SK-N-SH treated with all-trans-retinoic acid at 6 μM for 48 hours (cell line): Measurements from ENCODE around the gene ASB13.

Experiments
- ATAC-seq: fragments of 200-7000 bp; cut with Tn5 transposase; 3 replicates; pipeline ENCODE4 v1.9.1; 2020; ENCODE audit warnings: mild to moderate bottlenecking, moderate library complexity
- ARNTL ChIP-seq: fragments of 450-650 bp; formaldehyde crosslinking; IDR thresholded peaks from 2 replicates; pipeline ENCODE4 v1.5.0; 2020; ENCODE audit warnings: low read depth, mild to moderate bottlenecking, moderate library complexity, borderline replicate concordance
- CREB5 ChIP-seq: fragments of 250-450 bp; sonication (Bioruptor Pico); IDR thresholded peaks from 2 replicates; pipeline ENCODE4 v1.5.1; 2020; ENCODE audit warnings: low read depth, mild to moderate bottlenecking, moderate library complexity
- CSDC2 ChIP-seq: fragments of 250-450 bp; sonication (Bioruptor Pico); IDR thresholded peaks from 2 replicates; pipeline ENCODE4 v1.5.0; 2020; ENCODE audit warnings: mild to moderate bottlenecking, moderate library complexity
- CSRNP3 ChIP-seq: fragments of 250-450 bp; sonication (Bioruptor Pico); IDR thresholded peaks from 2 replicates; pipeline ENCODE4 v1.5.1; 2021; ENCODE audit warnings: mild to moderate bottlenecking, moderate library complexity
- ESRRG ChIP-seq: fragments of 250-450 bp; sonication (Bioruptor Pico); IDR thresholded peaks from 2 replicates; pipeline ENCODE4 v1.6.1; 2021; ENCODE audit warnings: mild to moderate bottlenecking
- GLIS3 ChIP-seq: fragments of 250-450 bp; sonication (Bioruptor Pico); IDR thresholded peaks from 2 replicates; pipeline ENCODE4 v1.5.0; 2020; ENCODE audit warnings: mild to moderate bottlenecking, moderate library complexity
- ISL1 ChIP-seq: fragments of 250-450 bp; sonication (Bioruptor Pico); IDR thresholded peaks from 2 replicates; pipeline ENCODE4 v2.1.2; 2022; ENCODE audit warnings: mild to moderate bottlenecking, moderate library complexity
- OSR1 ChIP-seq: fragments of 250-450 bp; sonication (Bioruptor Pico); IDR thresholded peaks from 2 replicates; pipeline ENCODE4 v1.8.0; 2022; ENCODE audit warnings: moderate library complexity, mild to moderate bottlenecking, inconsistent platforms
- PATZ1 ChIP-seq: fragments of 250-450 bp; sonication (Bioruptor Pico); IDR thresholded peaks from 2 replicates; pipeline ENCODE4 v1.8.0; 2020; ENCODE audit warnings: mild to moderate bottlenecking, moderate library complexity, borderline replicate concordance
- POU6F1 ChIP-seq: fragments of 250-450 bp; sonication (Bioruptor Pico); IDR thresholded peaks from 2 replicates; pipeline ENCODE4 v1.8.0; 2021; ENCODE audit warnings: low read depth, mild to moderate bottlenecking, moderate library complexity, borderline replicate concordance
- PPARA ChIP-seq: fragments of 250-450 bp; sonication (Bioruptor Pico); IDR thresholded peaks from 2 replicates; pipeline ENCODE4 v1.5.0; 2020; ENCODE audit warnings: mild to moderate bottlenecking, borderline replicate concordance
- RARB ChIP-seq: fragments of 250-450 bp; sonication (Bioruptor Pico); IDR thresholded peaks from 2 replicates; pipeline ENCODE4 v1.8.0; 2021; ENCODE audit warnings: mild to moderate bottlenecking, moderate library complexity
- TCF4 ChIP-seq: fragments of 250-450 bp; sonication (Bioruptor Pico); IDR thresholded peaks from 2 replicates; pipeline ENCODE4 v1.8.0; 2021; ENCODE audit warnings: mild to moderate bottlenecking, moderate library complexity, borderline replicate concordance
- TOX ChIP-seq: fragments of 250-450 bp; sonication (Bioruptor Pico); IDR thresholded peaks from 2 replicates; pipeline ENCODE4 v1.8.0; 2021; ENCODE audit warnings: mild to moderate bottlenecking, moderate library complexity, borderline replicate concordance
- TSHZ2 ChIP-seq: fragments of 250-450 bp; sonication (Bioruptor Pico); IDR thresholded peaks from 2 replicates; pipeline ENCODE4 v1.5.0; 2020; ENCODE audit warnings: mild to moderate bottlenecking, moderate library complexity
- ZFP3 ChIP-seq: fragments of 250-450 bp; sonication (Bioruptor Pico); IDR thresholded peaks from 2 replicates; pipeline ENCODE4 v1.5.0; 2020; ENCODE audit warnings: mild to moderate bottlenecking, moderate library complexity
- ZFP30 ChIP-seq: fragments of 450-650 bp; formaldehyde crosslinking; IDR thresholded peaks from 2 replicates; pipeline ENCODE4 v1.5.0; 2022; ENCODE audit warnings: mild to moderate bottlenecking, moderate library complexity
- ZNF565 ChIP-seq: fragments of 450-650 bp; formaldehyde crosslinking; conservative IDR thresholded peaks from 2 replicates; pipeline ENCODE4 v1.5.0; 2020; ENCODE audit warnings: low read depth, mild to moderate bottlenecking, moderate library complexity
- ZNF70 ChIP-seq: fragments of 450-650 bp; formaldehyde crosslinking; IDR thresholded peaks from 2 replicates; pipeline ENCODE4 v1.5.0; 2020; ENCODE audit warnings: mild to moderate bottlenecking, moderate library complexity
- ZNF8 ChIP-seq: fragments of 450-650 bp; formaldehyde crosslinking; IDR thresholded peaks from 2 replicates; pipeline ENCODE4 v1.5.0; 2020; ENCODE audit warnings: mild to moderate bottlenecking, moderate library complexity

The ASB13 gene

GRCh38 chr10:5651388-5651764 is 15.0 kb downstream of the ASB13 start:
- no peak for ATAC-seq

More at GRCh38 chr10:5651388-5651764, 15.0 kb downstream of the ASB13 start:
- TF ChIP-seq CSRNP3 (CRISPR knock-in tag) (no peak), ZFP3 (CRISPR knock-in tag) (no peak), ZFP30 (no peak), ARNTL (no peak), ESRRG (CRISPR knock-in tag) (no peak), CSDC2 (CRISPR knock-in tag) (no peak), ISL1 (no peak), PATZ1 (CRISPR knock-in tag) (no peak), TSHZ2 (CRISPR knock-in tag) (no peak), OSR1 (no peak), TOX (CRISPR knock-in tag) (no peak), ZNF565 (no peak), PPARA (CRISPR knock-in tag) (no peak), GLIS3 (CRISPR knock-in tag) (no peak), ZNF70 (CRISPR knock-in tag) (no peak), RARB (CRISPR knock-in tag) (no peak), CREB5 (CRISPR knock-in tag) (no peak), POU6F1 (CRISPR knock-in tag) (no peak), ZNF8 (CRISPR knock-in tag) (no peak), TCF4 (CRISPR knock-in tag) (no peak)
